Upper lobe of right lung (tissue), 1 donor: ENCODE data around the gene CASP14. TPM values are rescaled to one million over a fixed set of nuclear protein-coding genes. Genes with fewer than 3 reads are reported as not detected.
"Not testable (repeated sequence)": the region's sequence is repeated elsewhere in the genome, so short reads cannot be mapped to it uniquely, and the experiment has no call there.

Experiments
- ATAC-seq: fragments of 200-7000 bp; cut with Tn5 transposase; one replicate; pipeline ENCODE4 v1.9.1; 2020; ENCODE audit warnings: mild to moderate bottlenecking, moderate library complexity
- DNase-seq: peaks from one replicate; pipeline ENCODE4 v3.0.0-alpha.2; 2020
- H3K27ac ChIP-seq: fragments of 200-600 bp; one replicate; pipeline ENCODE4 v1.8.0; 2022
- H3K27me3 ChIP-seq: fragments of 200-600 bp; one replicate; pipeline ENCODE4 v1.8.0; 2022; ENCODE audit warnings: mild to moderate bottlenecking
- H3K36me3 ChIP-seq: fragments of 200-600 bp; one replicate; pipeline ENCODE4 v1.8.0; 2022
- H3K4me1 ChIP-seq: fragments of 200-600 bp; one replicate; pipeline ENCODE4 v1.8.0; 2022
- H3K4me3 ChIP-seq: fragments of 200-600 bp; one replicate; pipeline ENCODE4 v1.8.0; 2022; ENCODE audit warnings: mild to moderate bottlenecking
- H3K9me3 ChIP-seq: fragments of 200-600 bp; one replicate; pipeline ENCODE4 v1.8.0; 2022
- intact Hi-C: fragments of 100-400 bp; cut with DNase I; formaldehyde crosslinking; loops from one replicate; pipeline ENCODE4 v1.11.0; 2022
- total RNA-seq: library from RNA; stranded (reverse); fragmentation: NEBNext Ultra II Directional; extraction: Animal tissue kit (Norgen Biotek cat#: 25700); gene quantifications from one replicate; pipeline ENCODE4 v1.2.1, GENCODE V29; 2021
- TF ChIP-seq, protein P1 (sequence below): fragments of 200-600 bp; IDR thresholded peaks from one replicate; pipeline ENCODE4 v1.8.0; 2022; ENCODE audit warnings: antibody characterized with exemption
- donor health status: DM: no; HTN: yes; CAD: no; lungs with severe emphysema.

CASP14 gene
- total RNA-seq, 1 donor from 2014 or later: not detected

DNA sequence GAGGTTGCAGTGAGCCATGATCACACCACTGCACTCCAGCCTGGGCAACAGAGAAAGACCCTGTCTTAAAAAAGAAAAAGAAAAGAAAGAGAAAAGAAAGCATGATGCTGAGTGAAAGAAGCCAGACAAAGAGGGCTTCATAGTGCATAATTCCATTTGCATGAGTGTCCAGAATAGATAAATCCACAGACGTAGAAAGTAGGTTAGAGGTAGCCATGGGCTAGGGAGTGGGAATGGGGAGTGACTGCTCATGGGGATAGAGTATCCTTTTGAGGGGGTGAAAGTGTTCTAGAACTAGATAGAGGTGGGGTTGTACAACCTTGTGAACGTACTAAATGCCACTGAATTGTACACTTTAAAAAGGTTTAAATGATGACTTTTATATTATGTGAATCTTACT lies 25.1 kb downstream of the CASP14 start:
- Histone ChIP-seq H3K36me3 (no peaks in the 10 kb centered on the region), H3K27me3 (peaks cover 6% of the 10 kb centered on the region), H3K9me3 (no peaks in the 10 kb centered on the region), H3K4me1 (no peaks in the 10 kb centered on the region), H3K27ac (no peak overlapping the region), H3K4me3 (no peak overlapping the region)
- TF ChIP-seq, protein P1, sequence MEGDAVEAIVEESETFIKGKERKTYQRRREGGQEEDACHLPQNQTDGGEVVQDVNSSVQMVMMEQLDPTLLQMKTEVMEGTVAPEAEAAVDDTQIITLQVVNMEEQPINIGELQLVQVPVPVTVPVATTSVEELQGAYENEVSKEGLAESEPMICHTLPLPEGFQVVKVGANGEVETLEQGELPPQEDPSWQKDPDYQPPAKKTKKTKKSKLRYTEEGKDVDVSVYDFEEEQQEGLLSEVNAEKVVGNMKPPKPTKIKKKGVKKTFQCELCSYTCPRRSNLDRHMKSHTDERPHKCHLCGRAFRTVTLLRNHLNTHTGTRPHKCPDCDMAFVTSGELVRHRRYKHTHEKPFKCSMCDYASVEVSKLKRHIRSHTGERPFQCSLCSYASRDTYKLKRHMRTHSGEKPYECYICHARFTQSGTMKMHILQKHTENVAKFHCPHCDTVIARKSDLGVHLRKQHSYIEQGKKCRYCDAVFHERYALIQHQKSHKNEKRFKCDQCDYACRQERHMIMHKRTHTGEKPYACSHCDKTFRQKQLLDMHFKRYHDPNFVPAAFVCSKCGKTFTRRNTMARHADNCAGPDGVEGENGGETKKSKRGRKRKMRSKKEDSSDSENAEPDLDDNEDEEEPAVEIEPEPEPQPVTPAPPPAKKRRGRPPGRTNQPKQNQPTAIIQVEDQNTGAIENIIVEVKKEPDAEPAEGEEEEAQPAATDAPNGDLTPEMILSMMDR: no peak
- DNase-seq: no peak
- intact Hi-C loops: no loop called here
- ATAC-seq: no peak

DNA sequence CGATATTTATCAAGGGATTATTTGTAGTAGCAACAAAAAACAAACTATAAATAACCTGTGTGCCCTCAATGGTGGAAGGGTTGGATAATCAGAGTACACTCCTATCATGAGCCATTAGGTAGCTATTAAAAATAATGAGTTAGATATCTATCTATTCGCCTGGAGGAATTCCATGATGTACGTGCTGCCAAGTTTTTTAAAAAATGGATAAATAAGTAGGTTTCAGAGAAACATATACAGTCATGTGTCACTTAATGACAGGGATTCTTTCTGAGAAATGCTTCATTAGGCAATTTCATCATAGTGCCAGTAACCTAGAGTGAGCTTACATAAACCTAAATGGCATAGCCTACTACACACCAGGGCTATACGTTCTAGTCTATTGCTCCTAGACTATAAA lies 26.5 kb downstream of the CASP14 start:
- H3K4me1 ChIP-seq: no peaks in the 10 kb centered on the region
- H3K27me3 ChIP-seq: peaks cover 6% of the 10 kb centered on the region
- no peak for DNase-seq
- no peak overlapping the region for H3K27ac ChIP-seq
- no peaks in the 10 kb centered on the region for H3K9me3 ChIP-seq
- H3K4me3 ChIP-seq: no peak overlapping the region
- no peaks in the 10 kb centered on the region for H3K36me3 ChIP-seq
- TF ChIP-seq, protein P1: no peak
- no peak for ATAC-seq
- intact Hi-C loops: no loop called here

DNA sequence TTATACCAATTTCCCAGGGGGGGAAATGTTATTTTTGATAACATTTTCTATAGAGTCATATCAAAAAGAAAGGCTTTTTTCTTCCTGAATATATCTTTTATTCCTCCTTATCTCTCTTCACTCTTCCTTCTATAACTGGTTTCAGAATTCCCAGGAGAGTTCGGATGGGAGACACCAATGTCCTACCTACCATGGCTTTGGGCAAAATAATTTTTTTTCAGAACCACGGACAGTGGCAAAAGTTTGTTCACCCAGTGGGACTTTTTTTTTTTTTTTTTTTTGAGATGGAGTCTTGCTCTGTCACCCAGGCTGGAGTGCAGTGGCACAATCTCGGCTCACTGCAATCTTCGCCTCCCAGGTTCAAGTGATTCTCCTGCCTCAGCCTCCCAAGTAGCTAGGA lies 30.7 kb downstream of the CASP14 start:
- DNase-seq, H3K9me3 ChIP-seq, H3K4me1 ChIP-seq, ATAC-seq, intact Hi-C loops, H3K4me3 ChIP-seq, H3K36me3 ChIP-seq, H3K27ac ChIP-seq: not testable (repeated sequence)
- peaks cover 34% of the 10 kb centered on the region for H3K27me3 ChIP-seq

DNA sequence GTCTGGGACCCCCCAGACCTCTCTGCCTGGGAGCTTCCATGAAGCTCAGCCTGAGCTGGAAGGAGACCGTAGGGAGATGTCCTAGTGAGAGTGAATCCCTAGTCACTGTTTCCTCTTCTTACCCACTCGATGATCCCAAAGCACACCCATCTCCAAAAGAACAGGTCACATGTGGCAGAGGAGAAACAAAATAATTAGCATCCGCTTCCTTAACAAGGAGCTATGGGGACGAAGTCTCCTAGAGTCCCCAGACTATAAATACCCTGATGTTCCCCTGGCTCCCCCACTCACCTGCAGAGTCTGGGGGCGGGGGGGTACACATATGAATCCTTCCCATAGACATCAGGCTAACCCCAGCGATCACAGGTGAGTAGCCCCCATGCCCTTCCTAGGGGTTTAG lies 32.6 kb downstream of the CASP14 start, which contains the start of gene OR1I1:
Gene OR1I1, plus strand, starts transcription at position 301 of the 400 bp plus-strand sequence. CDS start 4,855 bp downstream, outside the sequence.
- no peak for DNase-seq
- intact Hi-C loops: no loop called here
- TF ChIP-seq, protein P1: no peak
- Histone ChIP-seq H3K27me3 (peaks cover 34% of the 10 kb centered on the region), H3K9me3 (no peaks in the 10 kb centered on the region), H3K36me3 (no peaks in the 10 kb centered on the region), H3K4me1 (no peaks in the 10 kb centered on the region), H3K27ac (no peak within 1 kb of the TSS), H3K4me3 (no peak within 1 kb of the TSS)
- no peak for ATAC-seq

DNA sequence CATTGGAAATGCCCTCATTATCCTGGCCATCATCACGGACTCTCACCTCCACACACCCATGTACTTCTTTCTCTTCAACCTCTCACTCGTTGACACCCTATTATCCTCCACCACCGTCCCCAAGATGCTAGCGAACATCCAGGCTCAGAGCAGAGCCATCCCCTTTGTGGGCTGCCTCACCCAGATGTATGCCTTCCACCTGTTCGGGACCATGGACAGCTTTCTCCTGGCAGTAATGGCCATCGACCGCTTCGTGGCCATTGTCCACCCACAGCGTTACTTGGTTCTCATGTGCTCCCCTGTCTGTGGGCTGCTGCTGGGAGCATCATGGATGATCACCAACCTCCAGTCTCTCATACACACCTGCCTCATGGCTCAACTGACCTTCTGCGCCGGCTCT lies 37.9 kb downstream of the CASP14 start:
- no peak overlapping the region for H3K27ac ChIP-seq
- ATAC-seq: no peak
- no peaks in the 10 kb centered on the region for H3K36me3 ChIP-seq
- intact Hi-C loops: no loop called here
- no peaks in the 10 kb centered on the region for H3K9me3 ChIP-seq
- TF ChIP-seq, protein P1: no peak
- no peaks in the 10 kb centered on the region for H3K4me1 ChIP-seq
- no peak overlapping the region for H3K4me3 ChIP-seq
- peaks cover 23% of the 10 kb centered on the region for H3K27me3 ChIP-seq
- DNase-seq: no peak

DNA sequence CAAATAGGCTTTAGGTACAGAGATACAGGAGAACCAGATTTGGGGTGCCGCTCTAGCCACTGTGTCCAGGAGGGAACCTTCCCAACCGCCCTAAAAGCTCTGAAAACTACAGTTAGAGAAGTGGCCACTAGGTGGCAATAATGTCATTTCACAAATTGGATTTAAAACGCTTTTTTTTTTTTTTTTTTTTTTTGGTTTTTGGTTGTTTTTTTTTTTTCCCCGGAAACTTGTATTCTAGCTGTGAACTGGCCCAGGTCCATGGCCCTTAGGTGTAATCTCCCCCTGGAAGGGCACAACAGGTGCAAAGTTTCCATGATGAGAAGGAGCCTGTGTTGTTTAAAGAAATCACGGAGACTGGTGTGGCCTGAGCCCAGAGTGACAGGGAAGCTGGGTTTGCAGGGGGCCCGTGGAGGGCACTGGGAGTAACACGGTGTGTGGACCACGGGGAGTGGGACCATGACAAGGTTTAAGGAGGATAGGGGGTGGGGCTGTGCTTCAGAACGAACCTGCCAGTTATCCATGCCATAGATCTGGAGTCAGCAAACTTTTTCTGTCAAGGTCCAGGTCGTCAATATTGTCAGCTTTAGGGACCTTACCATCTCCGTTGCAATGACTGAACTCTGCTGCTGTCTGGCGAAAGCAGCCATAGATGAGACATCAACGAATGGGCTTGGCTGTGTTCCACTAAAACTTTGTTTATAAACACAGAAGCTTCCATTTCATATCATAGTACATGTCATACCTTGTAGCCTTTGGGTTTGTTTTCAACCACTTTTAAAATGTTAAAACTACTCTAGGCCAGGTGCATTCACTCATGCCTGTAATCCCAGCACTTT lies 42.9 kb downstream of the CASP14 start:
- no peak overlapping the region for H3K4me3 ChIP-seq
- TF ChIP-seq, protein P1: peak; percentile 68
- H3K27ac ChIP-seq: no peak overlapping the region
- H3K9me3 ChIP-seq: no peaks in the 10 kb centered on the region
- H3K36me3 ChIP-seq: no peaks in the 10 kb centered on the region
- intact Hi-C loops: loop anchor here (10.0 kb wide), 2 partner anchors 63 to 463 kb away; no protein-coding TSS in a partner anchor
- H3K27me3 ChIP-seq: peaks cover 6% of the 10 kb centered on the region
- no peak for DNase-seq
- no peaks in the 10 kb centered on the region for H3K4me1 ChIP-seq
- peak; percentile 72 for ATAC-seq
